HL-60/S4 treated with retinoic acid at 250 ng/mL for 4 days and 3 days (cell line): Measurements from ENCODE around the gene CEP70.
"Not testable (repeated sequence)": the region's sequence is repeated elsewhere in the genome, so short reads cannot be mapped to it uniquely, and the experiment has no call there.

Experiments
- in situ Hi-C: fragments of 300-500 bp; cut with MboI; formaldehyde crosslinking; loops from 2 replicates; pipeline ENCODE4 v1.7.0; 2022; ENCODE audit warnings: low sequenced_read_pairs

CEP70 gene

GRCh38 chr3:138521445-138521844 is 72.6 kb downstream of the CEP70 start:
- in situ Hi-C loops, result not testable (repeated sequence)

GRCh38 chr3:138513090-138513843 is 80.8 kb downstream of the CEP70 start:
- in situ Hi-C loops, result no loop called here

GRCh38 chr3:138511945-138512344 is 82.1 kb downstream of the CEP70 start:
- in situ Hi-C loops, result no loop called here

GRCh38 chr3:138509586-138509985 is 84.5 kb downstream of the CEP70 start:
- in situ Hi-C loops, result no loop called here

- in situ Hi-C loops, result no loop called here
Observed at GRCh38 chr3:138507524-138507923, 86.5 kb downstream of the CEP70 start.

- in situ Hi-C loops, result no loop called here
Observed at GRCh38 chr3:138498991-138499390, 95.1 kb downstream of the CEP70 start.

GRCh38 chr3:138497851-138498250 is 96.2 kb downstream of the CEP70 start:
- in situ Hi-C loops, result no loop called here

GRCh38 chr3:138497021-138497420 is 97.0 kb downstream of the CEP70 start:
- in situ Hi-C loops, result no loop called here

GRCh38 chr3:138496436-138496835 is 97.6 kb downstream of the CEP70 start:
- in situ Hi-C loops, result no loop called here

- in situ Hi-C loops, result not testable (repeated sequence)
Observed at GRCh38 chr3:138495638-138496037, 98.4 kb downstream of the CEP70 start.

- in situ Hi-C loops, result no loop called here
Observed at GRCh38 chr3:138494607-138494929, 99.5 kb downstream of the CEP70 start.

GRCh38 chr3:138493804-138494606 is 100.1 kb downstream of the CEP70 start:
- in situ Hi-C loops, result no loop called here

- in situ Hi-C loops, result no loop called here
Observed at GRCh38 chr3:138492980-138493675, 100.9 kb downstream of the CEP70 start.

- in situ Hi-C loops, result no loop called here
Observed at GRCh38 chr3:138491971-138492370, 102.1 kb downstream of the CEP70 start.

- in situ Hi-C loops, result not testable (repeated sequence)
Observed at GRCh38 chr3:138486580-138486979, 107.5 kb downstream of the CEP70 start.

- in situ Hi-C loops, result not testable (repeated sequence)
Observed at GRCh38 chr3:138484672-138485071, 109.4 kb downstream of the CEP70 start.

GRCh38 chr3:138479438-138479863 is 114.6 kb downstream of the CEP70 start:
- in situ Hi-C loops, result no loop called here

- in situ Hi-C loops, result no loop called here
Observed at GRCh38 chr3:138477801-138478200, 116.3 kb downstream of the CEP70 start.

- in situ Hi-C loops, result no loop called here
Observed at GRCh38 chr3:138477120-138477519, 116.9 kb downstream of the CEP70 start.

- in situ Hi-C loops, result no loop called here
Observed at GRCh38 chr3:138476526-138476925, 117.5 kb downstream of the CEP70 start.

- in situ Hi-C loops, result no loop called here
Observed at GRCh38 chr3:138474163-138474562, 119.9 kb downstream of the CEP70 start.

GRCh38 chr3:138473391-138473790 is 120.7 kb downstream of the CEP70 start:
- in situ Hi-C loops, result no loop called here
